Prostate gland (tissue), 2 donors: ENCODE measurements around the gene CLN5. TPM values are rescaled to one million over a fixed set of nuclear protein-coding genes. Genes with fewer than 3 reads are reported as not detected.

Experiments
- DNase-seq: peaks from one replicate; pipeline ENCODE4 v3.0.0-alpha.2; 2019; ENCODE audit warnings: low spot score
- H3K27ac ChIP-seq, 2 donors: fragments of 200-600 bp; sonication (generic); 2 replicates each; pipeline ENCODE4 v1.5.1; 2017 to 2019
- H3K27me3 ChIP-seq: fragments of 200-600 bp; sonication (generic); replicated peaks from 2 replicates; pipeline ENCODE4 v1.5.1; 2019; ENCODE audit not compliant: insufficient read depth
- H3K36me3 ChIP-seq, 2 donors: fragments of 200-600 bp; sonication (generic); 1 replicate in 1 of 2; 2 replicates in 1 of 2; pipeline versions ENCODE4 v1.5.1 to v1.8.1; 2017 to 2019
- H3K4me1 ChIP-seq: fragments of 200-600 bp; sonication (generic); replicated peaks from 2 replicates; pipeline ENCODE4 v1.5.1; 2019
- H3K4me3 ChIP-seq, 2 donors: fragments of 200-600 bp; sonication (generic); 2 replicates each; pipeline ENCODE4 v1.5.1; 2017 to 2019
- H3K9me3 ChIP-seq: fragments of 200-600 bp; sonication (generic); 2 replicates; pipeline ENCODE4 v1.5.1; 2017
- CTCF ChIP-seq, 4 experiments: fragments of 200-600 bp in 2 of 4; fragments of 450-650 bp in 2 of 4; sonication (generic) in 2 of 4; IDR thresholded peaks; 1 replicate in 3 of 4; 2 replicates in 1 of 4; pipeline ENCODE4 v1.5.1; 2016 to 2019; ENCODE audit warnings: antibody characterized with exemption in 4 of 4, mild to moderate bottlenecking in 2 of 4, moderate library complexity in 2 of 4
- POLR2A ChIP-seq: fragments of 450-650 bp; IDR thresholded peaks from one replicate; pipeline ENCODE4 v1.6.1; 2016; ENCODE audit warnings: antibody characterized with exemption, mild to moderate bottlenecking
- POLR2AphosphoS5 ChIP-seq: sonication (generic); formaldehyde crosslinking; IDR thresholded peaks from one replicate; pipeline ENCODE4 v1.6.1; 2017; ENCODE audit warnings: antibody characterized with exemption
- WGBS: methylation state at CpG from one replicate; pipeline ENCODE4 v1.1.5; 2018; 5-methylcytosine and 5-hydroxymethylcytosine counted together
- intact Hi-C: fragments of 100-400 bp; cut with DNase I; formaldehyde crosslinking; loops from one replicate; pipeline ENCODE4 v1.14.2; 2022
- total RNA-seq, 2 donors: library from RNA; depleted of rRNA; stranded (reverse); fragments of >200 nt; gene quantifications; one replicate each; pipeline ENCODE4 v1.1.0, GENCODE V29; 2016

Gene CLN5
- total RNA-seq, 2 donors from 2014 or later: 27.1 to 34.3 TPM

GRCh38 chr13:76993473-76993872, 1.6 kb downstream of the CLN5 start:
- H3K9me3 ChIP-seq: no peaks in the 10 kb centered on the region
- no peaks in the 10 kb centered on the region for H3K27me3 ChIP-seq
- no peak overlapping the region for H3K4me3 ChIP-seq
- intact Hi-C loops: loop anchor here (2.0 kb wide), 1 partner anchor 33 kb away; the partner anchor contains the start of gene FBXL3
- H3K4me1 ChIP-seq: no peaks in the 10 kb centered on the region
- TF ChIP-seq POLR2A (no peak), POLR2AphosphoS5 (no peak), CTCF (IDR thresholded peaks at IDR 0.05) (no peak)
- no peak for DNase-seq
- no peak overlapping the region for H3K27ac ChIP-seq
- H3K36me3 ChIP-seq: no peaks in the 10 kb centered on the region
- 70% methylated on average over 5 of the region's 5 CpGs for WGBS

GRCh38 chr13:76994281-76994680, 2.4 kb downstream of the CLN5 start:
- intact Hi-C loops: no loop called here
- Histone ChIP-seq H3K27ac (no peak overlapping the region), H3K4me1 (no peaks in the 10 kb centered on the region), H3K4me3 (no peak overlapping the region), H3K9me3 (no peaks in the 10 kb centered on the region), H3K36me3 (no peaks in the 10 kb centered on the region), H3K27me3 (no peaks in the 10 kb centered on the region)
- TF ChIP-seq CTCF (IDR thresholded peaks at IDR 0.05): no peak
- TF ChIP-seq POLR2A: no peak
- no peak for DNase-seq
- 96% methylated on average over 3 of the region's 3 CpGs for WGBS

GRCh38 chr13:77000475-77000874, 8.6 kb downstream of the CLN5 start:
- Histone ChIP-seq H3K4me3 (no peak overlapping the region), H3K9me3 (no peaks in the 10 kb centered on the region), H3K4me1 (no peaks in the 10 kb centered on the region), H3K27ac (peak overlapping the region in 1 of 2 donors; percentile 5), H3K27me3 (no peaks in the 10 kb centered on the region), H3K36me3 (no peaks in the 10 kb centered on the region)
- WGBS: 14% methylated on average over 1 of the region's 1 CpG
- TF ChIP-seq CTCF (IDR thresholded peaks at IDR 0.05) (no peak), POLR2AphosphoS5 (peak; percentile 45)
- DNase-seq: no peak
- intact Hi-C loops: no loop called here

- intact Hi-C loops: no loop called here
- WGBS: 22% methylated on average over 4 of the region's 4 CpGs
Observed at GRCh38 chr13:77001540-77001939, 9.7 kb downstream of the CLN5 start.

GRCh38 chr13:77001963-77002587, 10.2 kb downstream of the CLN5 start:
- no peak for DNase-seq
- Histone ChIP-seq H3K4me3 (no peak overlapping the region), H3K4me1 (no peaks in the 10 kb centered on the region), H3K27me3 (no peaks in the 10 kb centered on the region), H3K27ac (no peak overlapping the region), H3K36me3 (no peaks in the 10 kb centered on the region), H3K9me3 (no peaks in the 10 kb centered on the region)
- intact Hi-C loops: no loop called here
- 33% methylated on average over 4 of the region's 4 CpGs for WGBS
- TF ChIP-seq POLR2A (no peak), POLR2AphosphoS5 (no peak), CTCF (IDR thresholded peaks at IDR 0.05) (no peak)

More at GRCh38 chr13:77001540-77001939, 9.7 kb downstream of the CLN5 start:
- Histone ChIP-seq H3K4me1 (no peaks in the 10 kb centered on the region), H3K27me3 (no peaks in the 10 kb centered on the region), H3K9me3 (no peaks in the 10 kb centered on the region), H3K36me3 (no peaks in the 10 kb centered on the region), H3K27ac (no peak overlapping the region), H3K4me3 (no peak overlapping the region)
- no peak for DNase-seq
- no peak for TF ChIP-seq POLR2AphosphoS5
